Left ventricle myocardium inferior (tissue), 1 donor: ENCODE data around the gene SHISA4. TPM values are rescaled to one million over a fixed set of nuclear protein-coding genes. Genes with fewer than 3 reads are reported as not detected.

Source experiments
- DNase-seq: peaks from one replicate; pipeline ENCODE4 v3.0.0-alpha.2; 2020
- H3K27ac ChIP-seq: fragments of 200-600 bp; replicated peaks from 2 replicates; pipeline ENCODE4 v1.8.0; 2021
- H3K27me3 ChIP-seq: fragments of 200-600 bp; 2 replicates; pipeline ENCODE4 v1.8.0; 2021; ENCODE audit warnings: low read depth
- H3K36me3 ChIP-seq: fragments of 200-600 bp; 2 replicates; pipeline ENCODE4 v1.8.0; 2021
- H3K4me1 ChIP-seq: fragments of 200-600 bp; 2 replicates; pipeline ENCODE4 v1.8.0; 2021
- H3K4me3 ChIP-seq: fragments of 200-600 bp; 2 replicates; pipeline ENCODE4 v1.8.0; 2021; ENCODE audit warnings: mild to moderate bottlenecking, moderate library complexity
- H3K9me3 ChIP-seq: fragments of 200-600 bp; replicated peaks from 2 replicates; pipeline ENCODE4 v1.8.0; 2021
- intact Hi-C: fragments of 100-400 bp; cut with micrococcal nuclease; formaldehyde crosslinking; loops from one replicate; pipeline ENCODE4 v1.11.0; 2022
- total RNA-seq: library from RNA; stranded (reverse); fragmentation: NEBNext Ultra II Directional; extraction: Animal tissue kit (Norgen Biotek cat#: 25700); gene quantifications from one replicate; pipeline ENCODE4 v1.2.1, GENCODE V29; 2021
- TF ChIP-seq, protein P1 (sequence below): fragments of 200-600 bp; IDR thresholded peaks from 2 replicates; pipeline ENCODE4 v1.8.0; 2021; ENCODE audit warnings: antibody characterized with exemption, mild to moderate bottlenecking, borderline replicate concordance
- donor health status: DM: no; HTN: yes; CAD: no; lungs with severe emphysema.

SHISA4 gene
- total RNA-seq, 1 donor from 2014 or later, result 191 TPM

DNA sequence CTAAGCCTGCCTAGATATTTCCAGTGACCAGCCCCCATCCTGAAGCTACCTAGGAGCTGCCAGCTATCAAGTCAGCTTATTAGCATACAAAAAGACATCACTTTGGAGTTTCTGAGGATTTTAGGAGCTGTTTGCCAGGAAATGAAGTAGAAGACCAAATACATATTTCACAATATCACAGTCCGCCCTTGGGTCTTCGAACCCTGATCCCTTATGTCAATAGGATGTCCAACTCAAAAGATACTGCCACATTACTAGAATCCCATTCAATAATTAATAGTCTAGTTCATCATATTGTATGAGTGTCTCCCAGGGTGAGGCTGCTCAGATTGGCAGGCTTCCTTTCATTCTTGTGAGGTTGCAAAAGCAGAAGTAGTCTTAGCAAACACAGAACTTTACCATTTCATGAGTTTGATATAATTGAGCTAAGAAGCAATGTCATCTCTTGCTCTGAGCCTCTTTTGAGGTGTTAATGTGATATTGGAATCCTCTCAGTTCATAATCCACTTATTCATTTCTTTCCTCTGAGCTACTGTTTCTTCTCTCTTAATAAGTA is 46.1 kb upstream of the SHISA4 start:
- Histone ChIP-seq H3K4me1 (peaks cover 15% of the 10 kb centered on the region), H3K27ac (no peak overlapping the region), H3K27me3 (no peaks in the 10 kb centered on the region), H3K9me3 (no peaks in the 10 kb centered on the region), H3K4me3 (no peak overlapping the region), H3K36me3 (peaks cover 2% of the 10 kb centered on the region)
- TF ChIP-seq, protein P1, sequence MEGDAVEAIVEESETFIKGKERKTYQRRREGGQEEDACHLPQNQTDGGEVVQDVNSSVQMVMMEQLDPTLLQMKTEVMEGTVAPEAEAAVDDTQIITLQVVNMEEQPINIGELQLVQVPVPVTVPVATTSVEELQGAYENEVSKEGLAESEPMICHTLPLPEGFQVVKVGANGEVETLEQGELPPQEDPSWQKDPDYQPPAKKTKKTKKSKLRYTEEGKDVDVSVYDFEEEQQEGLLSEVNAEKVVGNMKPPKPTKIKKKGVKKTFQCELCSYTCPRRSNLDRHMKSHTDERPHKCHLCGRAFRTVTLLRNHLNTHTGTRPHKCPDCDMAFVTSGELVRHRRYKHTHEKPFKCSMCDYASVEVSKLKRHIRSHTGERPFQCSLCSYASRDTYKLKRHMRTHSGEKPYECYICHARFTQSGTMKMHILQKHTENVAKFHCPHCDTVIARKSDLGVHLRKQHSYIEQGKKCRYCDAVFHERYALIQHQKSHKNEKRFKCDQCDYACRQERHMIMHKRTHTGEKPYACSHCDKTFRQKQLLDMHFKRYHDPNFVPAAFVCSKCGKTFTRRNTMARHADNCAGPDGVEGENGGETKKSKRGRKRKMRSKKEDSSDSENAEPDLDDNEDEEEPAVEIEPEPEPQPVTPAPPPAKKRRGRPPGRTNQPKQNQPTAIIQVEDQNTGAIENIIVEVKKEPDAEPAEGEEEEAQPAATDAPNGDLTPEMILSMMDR, result no peak
- no peak for DNase-seq
- intact Hi-C loops, result no loop called here

DNA sequence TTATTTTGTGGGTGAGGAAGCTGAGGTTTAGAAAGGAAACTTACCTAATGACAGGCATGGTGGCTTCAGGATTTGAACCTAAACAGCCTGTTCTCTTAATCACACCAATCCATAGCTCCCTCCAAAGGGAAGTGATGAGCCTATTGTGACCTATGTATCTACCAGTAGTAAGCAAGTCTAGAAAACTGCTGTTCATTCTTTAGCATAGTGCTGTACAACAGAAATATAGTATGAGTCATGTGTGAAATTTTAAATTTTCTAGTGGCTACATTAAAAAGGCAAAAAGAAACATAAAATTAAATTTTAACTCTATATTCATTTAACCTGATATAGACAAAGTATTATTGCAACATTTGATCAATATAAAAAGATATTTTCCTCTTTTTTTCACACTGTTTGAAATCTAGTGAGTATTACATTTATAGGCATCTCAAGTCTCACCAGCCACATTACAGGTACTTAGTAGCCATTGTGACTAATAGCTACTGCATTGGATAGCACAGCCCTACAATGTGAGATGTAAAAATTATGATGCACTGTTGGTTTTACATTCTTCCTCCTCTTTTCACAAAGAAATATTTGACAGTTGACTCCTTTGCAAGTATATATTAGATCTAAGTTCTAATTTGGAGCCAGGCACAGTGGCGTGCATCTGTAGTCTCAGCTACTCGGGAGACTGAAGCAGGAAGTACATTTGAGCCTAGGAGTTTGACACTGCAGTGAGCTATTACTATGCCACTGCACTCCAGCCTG is 43.2 kb upstream of the SHISA4 start:
- DNase-seq, result no peak
- Histone ChIP-seq H3K36me3 (peaks cover 15% of the 10 kb centered on the region), H3K4me1 (peaks cover 31% of the 10 kb centered on the region), H3K9me3 (no peaks in the 10 kb centered on the region), H3K27me3 (no peaks in the 10 kb centered on the region), H3K4me3 (no peak overlapping the region), H3K27ac (no peak overlapping the region)
- intact Hi-C loops, result no loop called here
- TF ChIP-seq, protein P1, result no peak

DNA sequence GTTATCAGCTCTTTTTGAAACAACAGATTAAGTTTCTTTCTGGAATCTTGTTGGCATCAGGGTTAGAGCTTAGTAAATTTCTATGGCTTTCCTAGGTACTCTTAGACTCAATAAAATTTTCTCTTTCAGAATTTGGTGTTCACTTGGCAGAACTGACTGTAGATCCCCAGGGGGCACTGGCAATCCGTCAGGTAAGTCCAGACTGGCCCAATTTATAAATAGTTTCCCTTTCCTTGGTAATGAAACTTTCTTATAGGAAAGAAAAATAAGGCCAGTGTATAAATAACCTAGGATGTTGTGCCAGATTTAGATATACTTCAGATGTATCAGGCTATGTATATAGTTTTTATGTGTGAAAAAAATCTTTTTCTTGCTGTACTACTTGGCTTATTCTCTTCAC is 41.5 kb upstream of the SHISA4 start:
- Histone ChIP-seq H3K36me3 (peaks cover 28% of the 10 kb centered on the region), H3K27me3 (no peaks in the 10 kb centered on the region), H3K27ac (no peak overlapping the region), H3K9me3 (no peaks in the 10 kb centered on the region), H3K4me3 (no peak overlapping the region), H3K4me1 (peaks cover 40% of the 10 kb centered on the region)
- intact Hi-C loops, result no loop called here
- TF ChIP-seq, protein P1, result no peak
- no peak for DNase-seq

DNA sequence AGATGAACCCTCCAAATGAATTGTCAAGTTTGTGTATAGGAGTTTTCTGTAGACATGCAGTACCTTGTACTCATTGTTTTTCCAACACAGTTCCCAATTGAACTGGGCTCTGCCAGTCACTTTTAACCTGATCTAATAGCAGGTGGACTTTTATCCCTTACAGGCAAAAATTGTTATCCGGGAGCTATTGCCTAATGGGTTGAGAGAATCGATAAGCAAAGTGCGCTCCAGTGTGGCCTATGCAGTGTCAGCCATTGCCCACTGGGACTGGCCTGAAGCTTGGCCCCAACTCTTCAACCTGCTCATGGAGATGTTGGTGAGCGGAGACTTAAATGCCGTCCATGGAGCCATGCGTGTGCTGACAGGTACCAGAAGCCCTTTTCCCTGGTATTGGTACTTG is 40.5 kb upstream of the SHISA4 start:
- Histone ChIP-seq H3K4me3 (no peak overlapping the region), H3K27me3 (no peaks in the 10 kb centered on the region), H3K27ac (peak overlapping the region; percentile 79), H3K4me1 (peaks cover 37% of the 10 kb centered on the region), H3K9me3 (no peaks in the 10 kb centered on the region), H3K36me3 (peaks cover 39% of the 10 kb centered on the region)
- intact Hi-C loops, result no loop called here
- no peak for DNase-seq
- TF ChIP-seq, protein P1, result no peak

DNA sequence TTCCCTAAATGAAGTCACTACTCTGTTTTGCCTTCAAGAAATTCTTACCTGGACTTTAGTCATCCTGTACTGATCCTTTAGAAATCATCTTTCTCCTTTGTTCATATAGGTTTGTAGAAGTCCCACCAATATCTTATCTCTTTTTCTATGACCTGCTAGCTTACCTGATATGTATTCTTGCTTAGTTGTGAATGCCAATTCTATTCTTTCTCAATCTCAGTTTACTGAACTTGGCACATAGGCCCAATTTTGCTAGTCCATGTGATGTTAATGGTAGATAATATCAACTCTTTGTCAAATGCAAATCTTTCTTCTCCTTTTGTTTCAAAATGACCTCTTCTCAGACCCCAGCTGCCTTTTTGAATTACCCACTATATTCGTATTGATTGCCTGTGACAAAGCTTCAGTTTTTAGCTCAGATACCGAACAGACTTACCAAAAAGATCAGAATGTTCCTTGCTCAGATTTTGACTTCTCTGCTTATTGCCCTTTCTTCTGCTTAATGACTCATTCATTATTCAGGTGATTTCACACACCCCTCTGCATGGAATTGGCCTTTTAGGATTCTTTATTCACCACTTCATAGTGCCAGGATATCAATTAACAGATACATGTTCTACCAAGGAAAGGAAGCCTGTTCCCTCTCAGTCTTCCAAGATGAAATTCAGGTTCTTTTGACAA is 39.2 kb upstream of the SHISA4 start:
- intact Hi-C loops, result no loop called here
- peaks cover 37% of the 10 kb centered on the region for H3K4me1 ChIP-seq
- H3K27ac ChIP-seq, result peak overlapping the region; percentile 79
- no peak overlapping the region for H3K4me3 ChIP-seq
- no peak for DNase-seq
- no peaks in the 10 kb centered on the region for H3K9me3 ChIP-seq
- TF ChIP-seq, protein P1, result no peak
- H3K27me3 ChIP-seq, result no peaks in the 10 kb centered on the region
- H3K36me3 ChIP-seq, result peaks cover 51% of the 10 kb centered on the region
